Adrenal gland (tissue), 5 donors: ENCODE results near the gene HSPA12A.

ENCODE experiments used
- CTCF ChIP-seq, 6 experiments: fragments of 450-650 bp in 4 of 6; fragments of 200-600 bp in 2 of 6; sonication (generic) in 1 of 6; IDR thresholded peaks; 1 replicate in 5 of 6; 2 replicates in 1 of 6; pipeline versions ENCODE4 v1.5.1 to v1.8.0; 2016 to 2021; ENCODE audit warnings: antibody characterized with exemption in 6 of 6, mild to moderate bottlenecking in 2 of 6, moderate library complexity in 1 of 6
- POLR2A ChIP-seq, 2 donors: fragments of 450-650 bp; IDR thresholded peaks; one replicate each; pipeline ENCODE4 v1.6.1; 2017; ENCODE audit warnings: antibody characterized with exemption in 2 of 2, mild to moderate bottlenecking in 2 of 2, moderate library complexity in 1 of 2
- donor health status: DM: no; HTN: no; CAD: no.

GRCh38 chr10:116720241-116720643 lies 22.1 kb downstream of the HSPA12A start:
- TF ChIP-seq CTCF (IDR thresholded peaks at IDR 0.05) (no peak), POLR2A (IDR thresholded peaks at IDR 0.05) (no peak)
